Natural killer cell treated with Interleukin-12 subunit alpha and Interleukin-12 subunit beta and Interleukin-15 and Interleukin-18, amount 100 ng/mL, for 72 hours (primary cell): Measurements from ENCODE around the gene ARHGAP10. TPM values are rescaled to one million over a fixed set of nuclear protein-coding genes. Genes with fewer than 3 reads are reported as not detected.

ENCODE experiments used
- ATAC-seq, 2 donors: fragments of 150-1000 bp; cut with Tn5 transposase in 1 of 2; sonication (Bioruptor Pico), chemical (Tn5 transposase) in 1 of 2; 2 replicates each; pipeline ENCODE4 v1.10.0; 2021
- DNase-seq: peaks from one replicate; pipeline ENCODE4 v3.0.0; 2022; ENCODE audit warnings: low spot score
- H3K27ac Mint-ChIP-seq, 2 donors: 1 replicate in 1 of 2; 2 replicates in 1 of 2; pipeline ENCODE4 v1.8.0; 2022; ENCODE audit warnings: mixed read lengths in 2 of 2, mild to moderate bottlenecking in 1 of 2, moderate library complexity in 1 of 2
- H3K27me3 Mint-ChIP-seq, 2 donors: 1 replicate in 1 of 2; 2 replicates in 1 of 2; pipeline ENCODE4 v1.8.0; 2022; ENCODE audit warnings: mixed read lengths in 2 of 2
- H3K36me3 Mint-ChIP-seq: one replicate; pipeline ENCODE4 v1.8.0; 2022; ENCODE audit warnings: mixed read lengths
- H3K4me1 Mint-ChIP-seq, 2 donors: 1 replicate in 1 of 2; 2 replicates in 1 of 2; pipeline ENCODE4 v1.8.0; 2022; ENCODE audit warnings: low read depth in 2 of 2, mixed read lengths in 2 of 2, mild to moderate bottlenecking in 1 of 2
- H3K4me3 Mint-ChIP-seq: one replicate; pipeline ENCODE4 v1.8.0; 2022; ENCODE audit warnings: mixed read lengths
- H3K9me3 Mint-ChIP-seq: 2 replicates; pipeline ENCODE4 v1.8.0; 2022; ENCODE audit warnings: mixed read lengths
- total RNA-seq, 2 donors: library from RNA; stranded (reverse); gene quantifications; one replicate each; pipeline ENCODE4 v1.2.3, GENCODE V29; 2022

ARHGAP10 gene
- total RNA-seq, 2 donors from 2014 or later: 7.4 to 11.4 TPM

DNA sequence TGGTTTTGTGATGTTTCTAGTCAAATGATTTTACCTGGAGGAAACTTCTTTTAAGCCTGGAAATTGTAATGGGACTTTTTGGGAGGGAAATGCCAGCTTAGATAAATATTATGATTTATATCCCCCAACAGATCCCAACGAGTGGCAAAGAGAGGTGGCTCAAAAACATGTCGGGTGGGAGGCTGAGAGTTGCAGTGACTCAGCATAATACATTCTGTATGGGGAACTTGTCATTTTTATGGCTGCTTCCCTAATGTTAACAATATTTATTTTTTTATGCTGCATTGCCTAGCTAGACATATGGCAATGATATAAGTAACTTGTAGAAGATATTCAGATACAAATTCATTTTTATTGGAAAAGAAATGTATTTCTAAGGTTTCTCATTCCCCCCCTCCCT lies 219.0 kb downstream of the ARHGAP10 start:
- Mint-ChIP-seq H3K27me3 (no peaks in the 10 kb centered on the region), H3K9me3 (no peaks in the 10 kb centered on the region), H3K4me1 (peaks cover 4 to 7% of the 10 kb centered on the region in 2 donors), H3K27ac (no peak overlapping the region), H3K4me3 (no peak overlapping the region), H3K36me3 (peaks cover 4% of the 10 kb centered on the region)
- ATAC-seq (no peak), DNase-seq (no peak)

DNA sequence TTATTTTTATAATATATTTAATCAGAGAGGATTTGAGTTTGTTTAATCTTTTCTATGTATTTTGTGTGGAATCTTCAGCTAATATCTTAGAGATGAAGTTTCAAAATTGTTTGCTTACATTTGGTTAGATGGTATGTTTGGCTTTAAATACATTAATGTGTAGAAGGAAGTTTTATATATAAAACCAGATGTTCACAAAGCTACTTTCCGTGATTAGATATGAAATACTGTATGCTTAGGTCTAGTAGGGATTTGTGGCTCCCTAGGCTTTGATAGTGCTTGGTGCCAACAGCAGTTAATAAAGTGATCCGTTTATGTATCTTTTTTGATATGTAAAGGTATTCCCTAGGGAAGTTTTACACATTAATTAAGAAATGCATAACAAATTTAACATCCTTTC lies 223.0 kb downstream of the ARHGAP10 start:
- Mint-ChIP-seq H3K4me3 (no peak overlapping the region), H3K9me3 (no peaks in the 10 kb centered on the region), H3K36me3 (no peaks in the 10 kb centered on the region), H3K4me1 (peaks cover 0 to 5% of the 10 kb centered on the region in 2 donors), H3K27ac (no peak overlapping the region), H3K27me3 (no peaks in the 10 kb centered on the region)
- no peak for ATAC-seq
- DNase-seq: no peak

DNA sequence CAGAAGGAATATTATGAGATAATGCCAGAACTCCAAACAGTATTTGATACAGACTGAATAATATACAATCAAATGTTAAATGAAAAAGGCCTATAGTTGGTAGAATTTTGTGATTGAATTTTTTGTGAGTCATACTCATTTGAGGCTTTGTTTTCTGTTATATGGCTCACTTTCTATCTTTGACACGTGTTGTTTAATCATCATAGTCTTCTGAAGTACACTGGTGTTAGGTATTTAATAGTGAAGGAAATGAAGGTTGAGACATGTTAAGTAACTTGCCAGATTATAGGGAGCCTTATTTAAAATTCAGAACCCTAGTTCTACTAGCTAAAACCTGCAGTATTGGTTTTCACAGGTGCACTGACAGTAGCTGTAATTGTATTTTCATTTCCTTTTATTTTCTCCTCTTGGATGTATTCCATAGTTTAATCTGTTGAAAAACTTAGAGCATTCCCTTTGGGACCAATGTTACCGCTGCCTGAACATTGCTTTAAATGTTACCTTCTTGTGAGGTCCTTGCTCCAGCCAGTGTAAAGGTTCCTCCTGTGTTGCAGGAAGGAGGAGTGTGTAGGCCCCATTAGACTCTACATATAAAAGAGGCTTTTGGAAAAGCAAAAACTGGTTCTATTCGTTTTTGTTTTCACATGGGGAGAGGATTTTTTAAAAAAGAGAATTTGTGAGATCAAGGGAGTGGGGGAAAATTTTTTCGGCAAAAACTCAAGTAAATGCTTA lies 224.1 kb downstream of the ARHGAP10 start:
- Mint-ChIP-seq H3K27me3 (no peaks in the 10 kb centered on the region), H3K36me3 (no peaks in the 10 kb centered on the region), H3K9me3 (no peaks in the 10 kb centered on the region), H3K4me3 (no peak overlapping the region), H3K27ac (peak overlapping the region in 1 of 2 donors; percentile 6), H3K4me1 (peaks cover 0 to 5% of the 10 kb centered on the region in 2 donors)
- no peak for DNase-seq
- no peak for ATAC-seq

DNA sequence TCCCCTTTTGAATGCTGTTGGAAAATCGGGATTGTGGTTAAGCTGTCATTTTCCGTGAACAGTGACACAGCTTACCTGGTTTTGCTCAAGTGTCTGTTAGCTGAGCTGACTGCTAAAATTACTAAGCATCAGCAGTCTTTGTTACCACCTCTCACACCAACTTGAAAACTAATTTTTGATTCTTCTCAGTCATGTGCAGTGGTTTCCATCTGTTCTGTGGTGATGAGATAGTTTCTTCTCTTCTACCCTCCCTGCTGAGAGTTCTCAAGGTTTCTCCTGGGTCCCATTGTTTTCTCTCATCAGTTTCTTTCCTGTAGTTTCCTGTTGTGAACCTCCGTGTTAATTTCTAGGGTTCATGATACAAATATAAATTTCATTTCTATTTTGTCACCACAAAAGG lies 225.6 kb downstream of the ARHGAP10 start:
- Mint-ChIP-seq H3K9me3 (no peaks in the 10 kb centered on the region), H3K27me3 (no peaks in the 10 kb centered on the region), H3K27ac (no peak overlapping the region), H3K36me3 (no peaks in the 10 kb centered on the region), H3K4me1 (peaks cover 7 to 12% of the 10 kb centered on the region in 2 donors), H3K4me3 (no peak overlapping the region)
- no peak for DNase-seq
- ATAC-seq: no peak

DNA sequence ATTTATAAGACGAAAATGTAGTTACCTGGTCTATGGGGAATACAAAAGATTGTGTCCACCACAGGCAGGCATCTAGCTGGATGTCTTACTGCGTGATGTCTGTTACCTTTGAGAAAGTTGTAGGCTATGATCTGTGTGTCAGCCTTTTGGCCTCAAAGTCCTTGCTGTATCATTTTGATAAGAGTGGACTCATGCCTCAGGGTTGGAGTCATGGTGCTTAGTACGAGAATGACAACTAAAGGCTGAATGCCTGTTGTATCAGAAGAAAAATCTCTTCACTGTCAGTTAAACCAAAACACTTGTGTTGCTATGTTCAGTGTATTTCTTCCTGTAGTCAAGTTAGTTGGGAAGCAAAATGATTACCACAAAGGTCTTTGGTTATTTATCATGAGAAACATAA lies 226.2 kb downstream of the ARHGAP10 start:
- Mint-ChIP-seq H3K4me3 (no peak overlapping the region), H3K36me3 (no peaks in the 10 kb centered on the region), H3K27me3 (no peaks in the 10 kb centered on the region), H3K9me3 (no peaks in the 10 kb centered on the region), H3K4me1 (peaks cover 7 to 12% of the 10 kb centered on the region in 2 donors), H3K27ac (no peak overlapping the region)
- DNase-seq (no peak), ATAC-seq (no peak)

DNA sequence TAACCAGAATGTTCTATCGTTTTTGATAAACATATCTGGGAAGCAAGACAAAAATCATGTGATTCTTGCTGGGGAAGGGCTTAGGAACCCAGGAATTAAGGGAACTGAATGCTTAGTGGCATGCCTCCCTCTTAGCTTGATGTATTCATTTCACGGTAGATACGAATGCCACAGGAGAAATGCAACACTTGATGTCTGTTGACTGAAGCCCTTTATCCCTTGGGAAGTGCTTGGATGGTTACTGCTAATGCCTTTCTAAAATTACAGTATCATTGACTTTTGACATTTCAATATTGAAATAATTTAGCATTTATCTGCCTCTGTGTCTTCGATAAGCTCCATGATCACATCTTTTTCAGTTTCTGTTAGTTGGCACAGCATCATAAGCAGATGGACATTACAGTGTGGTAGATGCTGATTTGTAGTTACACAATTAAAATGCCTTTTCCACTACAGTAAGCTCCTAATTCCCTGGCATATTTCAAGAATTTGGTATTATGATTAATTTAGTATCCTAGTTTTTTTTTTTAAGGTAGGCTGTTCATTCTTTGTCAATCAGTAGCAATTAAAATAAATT lies 226.7 kb downstream of the ARHGAP10 start:
- H3K4me1 Mint-ChIP-seq: peaks cover 7 to 12% of the 10 kb centered on the region in 2 donors
- no peak overlapping the region for H3K4me3 Mint-ChIP-seq
- no peaks in the 10 kb centered on the region for H3K27me3 Mint-ChIP-seq
- no peak overlapping the region for H3K27ac Mint-ChIP-seq
- DNase-seq: no peak
- no peak for ATAC-seq
- H3K36me3 Mint-ChIP-seq: no peaks in the 10 kb centered on the region
- no peaks in the 10 kb centered on the region for H3K9me3 Mint-ChIP-seq

DNA sequence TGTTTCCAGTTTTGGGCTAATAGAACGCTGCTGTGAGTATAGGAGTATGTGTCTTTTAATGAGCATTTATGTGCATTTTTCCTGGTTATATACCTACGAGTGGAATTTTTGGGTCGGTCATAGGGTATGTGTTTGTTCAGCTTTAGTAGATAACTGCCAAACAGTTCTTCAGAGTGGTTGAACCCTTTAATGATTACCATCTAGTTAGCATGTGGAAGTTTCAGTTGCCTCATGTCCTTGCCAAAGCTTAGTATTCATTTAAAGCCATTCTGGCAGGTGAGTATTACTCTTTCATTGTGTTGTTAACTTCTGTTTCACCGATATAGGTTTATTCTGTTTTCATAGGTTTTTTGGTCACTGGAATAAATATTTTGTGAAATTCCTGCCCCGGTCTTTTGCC lies 229.1 kb downstream of the ARHGAP10 start:
- Mint-ChIP-seq H3K9me3 (no peaks in the 10 kb centered on the region), H3K27ac (no peak overlapping the region), H3K27me3 (no peaks in the 10 kb centered on the region), H3K4me3 (no peak overlapping the region), H3K36me3 (no peaks in the 10 kb centered on the region), H3K4me1 (peaks cover 7 to 9% of the 10 kb centered on the region in 2 donors)
- DNase-seq: no peak
- no peak for ATAC-seq

DNA sequence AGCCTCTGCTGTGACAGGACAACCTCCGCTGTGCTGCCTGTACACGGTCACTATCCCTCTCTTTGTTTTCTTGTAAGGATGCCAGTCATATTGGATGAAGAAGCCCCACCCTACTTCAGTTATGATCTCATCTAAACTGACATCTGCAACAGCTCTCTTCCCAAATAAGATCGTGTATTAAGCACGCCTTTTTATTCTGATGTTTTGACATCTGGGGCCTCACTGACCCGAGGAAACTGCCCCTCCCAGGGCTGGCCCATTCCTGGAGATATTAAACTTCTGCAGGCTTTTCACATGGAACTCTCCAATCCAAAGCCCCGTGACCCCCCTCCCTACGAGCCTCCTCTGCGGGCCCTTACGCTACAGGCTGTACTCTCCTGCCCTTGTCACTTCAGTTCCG lies 232.0 kb downstream of the ARHGAP10 start:
- Mint-ChIP-seq H3K36me3 (no peaks in the 10 kb centered on the region), H3K4me3 (no peak overlapping the region), H3K4me1 (peaks cover 7 to 9% of the 10 kb centered on the region in 2 donors), H3K9me3 (no peaks in the 10 kb centered on the region), H3K27me3 (no peaks in the 10 kb centered on the region), H3K27ac (peak overlapping the region in 1 of 2 donors; percentile 4)
- ATAC-seq: no peak
- DNase-seq: no peak

DNA sequence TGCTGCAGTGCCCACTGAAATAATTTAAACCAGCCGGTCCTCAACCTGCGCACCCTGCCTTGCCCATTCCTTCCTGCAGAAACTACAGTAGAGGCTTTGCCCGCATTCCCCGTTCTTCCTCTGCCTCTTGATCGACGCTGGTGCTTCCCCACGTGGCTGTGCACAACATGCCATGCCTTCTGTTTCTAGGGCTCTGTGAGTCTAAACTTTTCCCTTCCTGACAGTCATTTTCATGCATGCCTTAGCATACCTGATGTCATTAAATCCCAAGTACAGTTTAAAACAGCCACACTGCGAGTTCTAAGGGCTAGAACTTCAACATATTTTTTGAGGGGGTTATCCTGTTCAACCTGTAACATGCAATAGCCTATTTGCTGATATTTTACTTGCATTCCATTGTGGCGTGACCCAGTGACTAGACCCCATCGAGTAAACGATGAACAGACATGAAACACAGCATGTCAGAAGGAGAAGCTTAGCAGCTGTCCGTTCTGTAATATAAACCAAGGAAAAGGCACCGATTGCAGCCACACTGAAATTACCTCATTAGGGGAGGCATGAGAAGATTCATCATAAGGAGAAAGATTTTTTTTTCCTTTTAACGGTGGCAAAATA lies 232.5 kb downstream of the ARHGAP10 start:
- H3K4me3 Mint-ChIP-seq: no peak overlapping the region
- no peak for ATAC-seq
- no peaks in the 10 kb centered on the region for H3K27me3 Mint-ChIP-seq
- DNase-seq: no peak
- H3K27ac Mint-ChIP-seq: peak overlapping the region in 1 of 2 donors; percentile 4
- peaks cover 9% of the 10 kb centered on the region in 2 donors for H3K4me1 Mint-ChIP-seq
- H3K36me3 Mint-ChIP-seq: no peaks in the 10 kb centered on the region
- H3K9me3 Mint-ChIP-seq: no peaks in the 10 kb centered on the region

DNA sequence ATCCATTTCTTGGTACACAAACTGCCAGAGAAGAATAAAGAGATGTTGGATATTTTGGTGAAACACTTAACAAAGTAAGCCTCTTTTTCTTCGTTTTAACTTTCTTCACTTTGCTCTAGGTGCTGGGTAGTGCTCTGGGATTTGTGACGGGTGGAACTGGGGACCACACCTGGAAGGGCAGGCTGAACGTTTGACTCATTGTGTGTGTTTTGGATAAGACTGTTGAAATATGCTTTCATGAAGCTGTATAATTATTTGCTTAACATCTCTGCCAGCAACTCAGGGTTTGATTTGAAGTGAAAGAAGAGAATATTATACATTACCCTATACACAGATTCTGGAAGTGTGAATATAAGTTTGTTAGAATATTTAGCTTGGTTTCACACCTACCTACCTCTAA lies 233.2 kb downstream of the ARHGAP10 start:
- Mint-ChIP-seq H3K9me3 (no peaks in the 10 kb centered on the region), H3K4me3 (no peak overlapping the region), H3K4me1 (peaks cover 15 to 16% of the 10 kb centered on the region in 2 donors), H3K27me3 (no peaks in the 10 kb centered on the region), H3K27ac (no peak overlapping the region), H3K36me3 (no peaks in the 10 kb centered on the region)
- DNase-seq: no peak
- no peak for ATAC-seq

DNA sequence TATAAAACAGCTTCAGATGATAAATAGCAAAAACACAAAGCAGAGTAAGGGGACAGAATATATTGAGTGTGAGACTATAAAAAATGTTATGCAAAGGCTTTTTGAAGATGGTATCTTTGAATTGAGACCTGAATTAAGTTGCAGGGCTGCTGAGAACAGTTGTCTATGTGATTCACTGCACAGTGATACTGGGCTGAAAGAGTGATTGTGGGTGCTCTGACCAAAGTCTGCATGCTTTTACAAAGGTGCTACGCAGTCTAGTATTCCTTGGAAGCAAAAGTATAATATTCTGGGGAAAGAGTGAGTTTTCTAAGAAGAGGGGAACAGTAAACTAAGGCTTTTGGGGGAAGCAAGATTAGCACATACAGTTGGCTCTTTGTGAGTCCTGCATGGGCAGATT lies 234.0 kb downstream of the ARHGAP10 start:
- Mint-ChIP-seq H3K4me3 (no peak overlapping the region), H3K36me3 (no peaks in the 10 kb centered on the region), H3K9me3 (no peaks in the 10 kb centered on the region), H3K4me1 (peaks cover 17 to 18% of the 10 kb centered on the region in 2 donors), H3K27ac (no peak overlapping the region), H3K27me3 (no peaks in the 10 kb centered on the region)
- DNase-seq (no peak), ATAC-seq (no peak)

DNA sequence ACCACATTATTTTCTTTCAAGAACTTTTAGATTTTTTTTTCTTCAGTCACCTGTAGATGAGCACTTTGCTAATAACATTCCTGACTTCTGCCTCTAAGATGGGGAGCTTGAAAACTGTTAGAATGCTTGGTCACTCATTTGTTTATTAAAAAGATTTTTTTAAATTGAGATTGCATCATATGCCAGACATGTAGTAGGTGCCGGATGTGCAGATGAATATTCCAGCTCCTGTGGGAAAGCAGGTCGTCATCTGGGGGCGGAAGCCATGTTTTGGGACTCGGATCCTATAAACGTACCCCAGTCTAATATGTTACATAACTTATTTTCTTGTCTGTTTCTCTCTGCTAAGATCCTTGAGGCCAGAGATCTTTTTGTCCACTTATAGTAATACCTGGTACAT lies 236.8 kb downstream of the ARHGAP10 start:
- Mint-ChIP-seq H3K4me1 (peaks cover 21% of the 10 kb centered on the region in 2 donors), H3K36me3 (peaks cover 7% of the 10 kb centered on the region), H3K9me3 (no peaks in the 10 kb centered on the region), H3K4me3 (no peak overlapping the region), H3K27me3 (no peaks in the 10 kb centered on the region), H3K27ac (no peak overlapping the region)
- ATAC-seq: no peak
- no peak for DNase-seq

DNA sequence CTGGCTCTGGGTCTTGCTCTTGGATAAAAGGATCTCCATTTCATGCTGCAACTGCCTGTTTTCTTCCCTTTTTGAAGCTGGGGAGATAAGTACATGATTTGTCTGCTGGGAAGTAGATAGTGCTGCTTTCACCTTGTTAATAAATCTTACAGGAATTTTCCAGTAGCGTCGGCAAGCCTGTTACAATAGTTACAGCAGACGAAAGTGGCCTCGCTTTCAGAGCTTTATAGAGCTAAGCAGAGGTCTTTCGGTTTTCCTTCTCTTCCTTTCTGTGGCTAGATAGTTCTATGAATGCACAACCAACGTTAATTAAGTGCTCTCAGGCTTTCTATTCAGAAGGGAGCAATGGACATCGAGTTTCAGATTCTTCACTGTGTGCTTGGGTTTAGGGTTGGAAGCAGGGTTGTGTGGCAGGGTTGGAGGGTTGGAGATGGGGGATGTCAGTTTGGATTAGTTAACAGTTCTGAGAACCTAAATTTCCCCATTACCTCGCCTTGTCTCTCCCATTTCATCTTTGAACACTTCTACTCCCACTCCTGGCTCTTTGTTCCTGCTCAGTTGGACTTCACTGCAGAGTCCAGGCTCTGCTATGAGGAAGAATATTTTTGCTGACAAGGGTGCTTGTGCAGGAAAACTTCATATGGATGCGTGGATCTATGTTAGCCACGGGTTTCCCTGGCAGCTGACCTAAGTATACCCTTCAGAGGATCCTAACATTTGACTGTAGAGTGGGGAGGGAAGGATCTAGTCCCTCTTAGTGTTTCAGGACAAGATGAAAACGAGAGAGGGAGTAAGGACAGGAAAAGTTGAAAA lies 237.9 kb downstream of the ARHGAP10 start:
- H3K4me3 Mint-ChIP-seq: peak overlapping the region; percentile 2
- DNase-seq (no peak), ATAC-seq (no peak)
- no peaks in the 10 kb centered on the region for H3K9me3 Mint-ChIP-seq
- H3K36me3 Mint-ChIP-seq: peaks cover 7% of the 10 kb centered on the region
- peaks cover 19 to 21% of the 10 kb centered on the region in 2 donors for H3K4me1 Mint-ChIP-seq
- peak overlapping the region in 1 of 2 donors; percentile 67 for H3K27ac Mint-ChIP-seq
- no peaks in the 10 kb centered on the region for H3K27me3 Mint-ChIP-seq

DNA sequence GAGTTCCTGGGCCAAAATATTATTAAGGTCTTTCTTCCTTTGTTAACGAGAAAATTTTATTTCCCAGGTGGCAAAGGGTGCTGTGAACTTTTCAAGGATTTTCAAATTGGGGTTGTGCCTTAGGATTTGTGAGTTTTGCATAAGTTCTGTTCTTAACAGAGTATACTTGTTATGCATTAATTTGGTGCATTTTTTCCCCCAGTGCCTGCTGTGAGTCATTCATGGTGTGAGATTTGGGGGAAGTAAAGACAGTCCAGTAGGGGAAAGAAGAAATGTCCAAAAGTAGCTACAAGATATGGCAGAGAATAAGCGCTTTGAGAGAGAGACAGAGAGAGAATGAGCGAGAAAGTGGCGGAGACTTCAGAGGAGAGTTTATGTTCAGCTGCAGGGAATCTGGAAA lies 239.2 kb downstream of the ARHGAP10 start:
- Mint-ChIP-seq H3K27ac (peak overlapping the region in 1 of 2 donors; percentile 59), H3K9me3 (no peaks in the 10 kb centered on the region), H3K27me3 (no peaks in the 10 kb centered on the region), H3K4me3 (peak overlapping the region; percentile 48), H3K36me3 (peaks cover 7% of the 10 kb centered on the region), H3K4me1 (peaks cover 21 to 22% of the 10 kb centered on the region in 2 donors)
- ATAC-seq (no peak), DNase-seq (no peak)
